ENCODE measurements around the gene ADARB2. TPM values are rescaled to one million over a fixed set of nuclear protein-coding genes. Genes with fewer than 3 reads are reported as not detected.

Gene ADARB2
- total RNA-seq, 4 donors from 2014 or later = 0.80 to 4.9 (median 2.3) TPM

DNA sequence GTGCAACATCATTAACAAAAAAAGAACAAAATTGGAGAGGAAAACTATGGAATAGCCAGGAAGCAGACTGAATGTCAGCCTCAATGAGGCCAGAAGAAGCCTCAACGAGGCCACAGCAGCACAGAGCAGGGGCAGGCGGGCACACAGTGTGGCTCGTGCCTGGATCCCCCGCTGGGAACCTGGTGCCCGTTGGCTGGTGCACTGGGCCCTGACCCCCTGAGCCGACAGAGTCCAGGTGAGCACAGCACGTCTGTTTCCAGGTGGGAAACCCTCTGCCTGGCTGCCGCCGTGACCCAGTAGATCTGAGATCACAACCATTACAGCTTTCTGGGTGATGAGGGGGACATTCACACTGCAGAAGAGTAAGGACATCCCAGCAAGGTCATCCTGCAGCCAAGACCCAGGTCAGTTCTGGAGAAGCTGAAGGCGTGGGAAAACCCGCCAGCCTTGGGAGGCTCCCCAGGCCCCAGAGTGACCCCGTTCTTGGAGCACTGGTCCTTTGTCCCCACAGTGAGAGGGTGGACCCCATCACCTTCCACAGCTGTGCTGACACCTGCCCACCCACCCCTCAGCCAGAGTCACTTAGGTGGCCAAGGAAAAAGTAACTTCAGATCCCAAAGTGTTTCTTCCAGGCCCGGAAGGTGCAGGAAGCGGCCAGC, 222.1 kb downstream of the ADARB2 start:
- no peaks in the 10 kb centered on the region for H3K9me3 ChIP-seq
- H3K4me1 ChIP-seq = no peaks in the 10 kb centered on the region
- DNase-seq = no peak
- intact Hi-C loops (cut with DNase I; ENCODE audit: low total_unique reads) (no loop called here), in situ Hi-C loops (cut with MboI; ENCODE audit: low pct_ligation_motif_present in 1 of 4, low pct_unique_long_range_greater_than_20kb in 1 of 4, low sequenced_read_pairs in 3 of 4) (no loop called here)
- 86 to 92% methylated on average over 8 to 14 of the region's 14 CpGs for WGBS, 2 donors (ENCODE audit: low coverage in 1 of 2)
- no peaks in the 10 kb centered on the region for H3K36me3 ChIP-seq
- TF ChIP-seq, protein P1, sequence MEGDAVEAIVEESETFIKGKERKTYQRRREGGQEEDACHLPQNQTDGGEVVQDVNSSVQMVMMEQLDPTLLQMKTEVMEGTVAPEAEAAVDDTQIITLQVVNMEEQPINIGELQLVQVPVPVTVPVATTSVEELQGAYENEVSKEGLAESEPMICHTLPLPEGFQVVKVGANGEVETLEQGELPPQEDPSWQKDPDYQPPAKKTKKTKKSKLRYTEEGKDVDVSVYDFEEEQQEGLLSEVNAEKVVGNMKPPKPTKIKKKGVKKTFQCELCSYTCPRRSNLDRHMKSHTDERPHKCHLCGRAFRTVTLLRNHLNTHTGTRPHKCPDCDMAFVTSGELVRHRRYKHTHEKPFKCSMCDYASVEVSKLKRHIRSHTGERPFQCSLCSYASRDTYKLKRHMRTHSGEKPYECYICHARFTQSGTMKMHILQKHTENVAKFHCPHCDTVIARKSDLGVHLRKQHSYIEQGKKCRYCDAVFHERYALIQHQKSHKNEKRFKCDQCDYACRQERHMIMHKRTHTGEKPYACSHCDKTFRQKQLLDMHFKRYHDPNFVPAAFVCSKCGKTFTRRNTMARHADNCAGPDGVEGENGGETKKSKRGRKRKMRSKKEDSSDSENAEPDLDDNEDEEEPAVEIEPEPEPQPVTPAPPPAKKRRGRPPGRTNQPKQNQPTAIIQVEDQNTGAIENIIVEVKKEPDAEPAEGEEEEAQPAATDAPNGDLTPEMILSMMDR (IDR thresholded peaks at IDR 0.05) = no peak
- no peak for TF ChIP-seq POLR2AphosphoS5 (IDR thresholded peaks at IDR 0.05)
- no peak for TF ChIP-seq POLR2A (IDR thresholded peaks at IDR 0.05)
- TF ChIP-seq EP300 (IDR thresholded peaks at IDR 0.05; ENCODE audit: low read depth) = no peak
- H3K4me3 ChIP-seq = no peak overlapping the region
- H3K27ac ChIP-seq = no peak overlapping the region
- no peaks in the 10 kb centered on the region for H3K27me3 ChIP-seq

GRCh38 chr10:1514681-1515080, 222.6 kb downstream of the ADARB2 start:
- H3K27ac ChIP-seq = no peak overlapping the region
- WGBS, 2 donors (ENCODE audit: low coverage in 1 of 2) = 55 to 73% methylated on average over 6 to 8 of the region's 8 CpGs
- in situ Hi-C loops (cut with MboI; ENCODE audit: low pct_ligation_motif_present in 1 of 4, low pct_unique_long_range_greater_than_20kb in 1 of 4, low sequenced_read_pairs in 3 of 4) = no loop called here

DNA sequence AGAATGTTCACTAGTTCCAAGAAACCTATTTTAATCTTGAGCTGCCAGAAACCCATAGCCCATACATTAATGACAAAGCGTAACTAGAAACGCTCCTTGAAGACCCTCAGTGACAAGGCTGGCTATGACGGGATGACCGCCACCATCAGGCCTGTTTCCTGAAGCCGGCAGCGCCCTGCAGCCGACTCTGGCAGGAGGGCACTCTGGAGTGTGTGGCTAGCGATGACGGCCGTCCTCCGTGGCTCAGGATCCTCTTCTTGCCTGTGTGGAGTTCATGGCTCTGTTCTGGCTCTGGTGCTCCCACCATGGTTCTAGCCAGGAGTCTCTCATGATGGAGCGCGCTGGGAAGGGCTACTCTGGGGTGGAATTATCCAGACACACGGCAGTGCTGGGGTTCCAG, 224.1 kb downstream of the ADARB2 start:
- Histone ChIP-seq H3K4me3 (no peak overlapping the region), H3K27me3 (no peaks in the 10 kb centered on the region), H3K36me3 (no peaks in the 10 kb centered on the region), H3K4me1 (no peaks in the 10 kb centered on the region), H3K9me3 (no peaks in the 10 kb centered on the region), H3K27ac (no peak overlapping the region)
- in situ Hi-C loops (cut with MboI; ENCODE audit: low pct_ligation_motif_present in 1 of 4, low pct_unique_long_range_greater_than_20kb in 1 of 4, low sequenced_read_pairs in 3 of 4) (no loop called here), intact Hi-C loops (cut with DNase I; ENCODE audit: low total_unique reads) (no loop called here)
- TF ChIP-seq POLR2AphosphoS5 (IDR thresholded peaks at IDR 0.05) = no peak
- no peak for TF ChIP-seq POLR2A (IDR thresholded peaks at IDR 0.05)
- TF ChIP-seq EP300 (IDR thresholded peaks at IDR 0.05; ENCODE audit: low read depth) = no peak
- TF ChIP-seq, protein P1 (IDR thresholded peaks at IDR 0.05) = no peak
- no peak for DNase-seq
- 86 to 88% methylated on average over 8 to 14 of the region's 14 CpGs for WGBS, 2 donors (ENCODE audit: low coverage in 1 of 2)

More at GRCh38 chr10:1514681-1515080, 222.6 kb downstream of the ADARB2 start:
- H3K36me3 ChIP-seq = no peaks in the 10 kb centered on the region
- DNase-seq = no peak
- intact Hi-C loops (cut with DNase I; ENCODE audit: low total_unique reads) = no loop called here
- TF ChIP-seq, protein P1 (IDR thresholded peaks at IDR 0.05) = no peak
- no peak for TF ChIP-seq EP300 (IDR thresholded peaks at IDR 0.05; ENCODE audit: low read depth)
- no peak for TF ChIP-seq POLR2AphosphoS5 (IDR thresholded peaks at IDR 0.05)
- TF ChIP-seq POLR2A (IDR thresholded peaks at IDR 0.05) = no peak
- no peak overlapping the region for H3K4me3 ChIP-seq
- no peaks in the 10 kb centered on the region for H3K9me3 ChIP-seq
- no peaks in the 10 kb centered on the region for H3K27me3 ChIP-seq
- H3K4me1 ChIP-seq = no peaks in the 10 kb centered on the region

GRCh38 chr10:1509011-1509530, 228.3 kb downstream of the ADARB2 start:
- in situ Hi-C loops (cut with MboI; ENCODE audit: low pct_ligation_motif_present in 1 of 4, low pct_unique_long_range_greater_than_20kb in 1 of 4, low sequenced_read_pairs in 3 of 4) (no loop called here), intact Hi-C loops (cut with DNase I; ENCODE audit: low total_unique reads) (no loop called here)
- H3K27me3 ChIP-seq = no peaks in the 10 kb centered on the region
- H3K9me3 ChIP-seq = no peaks in the 10 kb centered on the region
- TF ChIP-seq, protein P1 (IDR thresholded peaks at IDR 0.05) = no peak
- no peak for TF ChIP-seq POLR2A (IDR thresholded peaks at IDR 0.05)
- TF ChIP-seq EP300 (IDR thresholded peaks at IDR 0.05; ENCODE audit: low read depth) = no peak
- TF ChIP-seq POLR2AphosphoS5 (IDR thresholded peaks at IDR 0.05) = no peak
- H3K4me3 ChIP-seq = no peak overlapping the region
- H3K27ac ChIP-seq = no peak overlapping the region
- no peaks in the 10 kb centered on the region for H3K4me1 ChIP-seq
- no peak for DNase-seq
- WGBS, 2 donors (ENCODE audit: low coverage in 1 of 2) = 60 to 65% methylated on average over 15 of the region's 15 CpGs
- no peaks in the 10 kb centered on the region for H3K36me3 ChIP-seq
